HEK293 (cell line): ENCODE measurements around the gene PITPNC1.

ENCODE experiments used
- AEBP2 ChIP-seq: fragments of 450-650 bp; formaldehyde crosslinking; IDR thresholded peaks from 2 replicates; pipeline ENCODE4 v1.5.1; 2016; ENCODE audit warnings: missing biosample characterization, missing genetic modification characterization, borderline replicate concordance
- EGR2 ChIP-seq: fragments of 450-650 bp; formaldehyde crosslinking; IDR thresholded peaks from 2 replicates; pipeline ENCODE4 v1.5.1; 2016; ENCODE audit warnings: low read depth, missing biosample characterization, missing genetic modification characterization
- FEZF1 ChIP-seq: fragments of 450-650 bp; formaldehyde crosslinking; IDR thresholded peaks from 2 replicates; pipeline ENCODE4 v1.5.1; 2016; ENCODE audit warnings: missing biosample characterization, missing genetic modification characterization
- GLI4 ChIP-seq: fragments of 450-650 bp; formaldehyde crosslinking; IDR thresholded peaks from 2 replicates; pipeline ENCODE4 v1.5.1; 2016; ENCODE audit warnings: missing biosample characterization, missing genetic modification characterization
- KLF9 ChIP-seq: fragments of 450-650 bp; formaldehyde crosslinking; IDR thresholded peaks from 2 replicates; pipeline ENCODE4 v1.5.1; 2016; ENCODE audit warnings: missing biosample characterization, missing genetic modification characterization, low read depth
- MEIS1 ChIP-seq: sonication (generic); formaldehyde crosslinking; IDR thresholded peaks from 2 replicates; pipeline ENCODE4 v1.8.1; 2022; ENCODE audit warnings: missing genetic modification reagents, mild to moderate bottlenecking, borderline replicate concordance
- RBAK ChIP-seq: fragments of 450-650 bp; formaldehyde crosslinking; IDR thresholded peaks from 2 replicates; pipeline ENCODE4 v1.5.1; 2016; ENCODE audit warnings: missing biosample characterization, missing genetic modification characterization
- SALL2 ChIP-seq: fragments of 450-650 bp; formaldehyde crosslinking; IDR thresholded peaks from 2 replicates; pipeline ENCODE4 v1.5.0; 2017; ENCODE audit warnings: missing biosample characterization, mild to moderate bottlenecking, missing genetic modification characterization, borderline replicate concordance
- SCRT1 ChIP-seq: fragments of 450-650 bp; formaldehyde crosslinking; IDR thresholded peaks from 2 replicates; pipeline ENCODE4 v1.5.1; 2016; ENCODE audit warnings: missing biosample characterization, missing genetic modification characterization, borderline replicate concordance
- SP7 ChIP-seq: fragments of 450-650 bp; formaldehyde crosslinking; IDR thresholded peaks from 2 replicates; pipeline ENCODE4 v1.5.1; 2016; ENCODE audit warnings: missing biosample characterization, missing genetic modification characterization
- YY2 ChIP-seq: fragments of 450-650 bp; formaldehyde crosslinking; IDR thresholded peaks from 2 replicates; pipeline ENCODE4 v1.5.1; 2016; ENCODE audit warnings: missing biosample characterization, missing genetic modification characterization
- ZNF138 ChIP-seq: fragments of 450-650 bp; formaldehyde crosslinking; IDR thresholded peaks from 2 replicates; pipeline ENCODE4 v1.5.1; 2016; ENCODE audit warnings: missing biosample characterization, missing genetic modification characterization, borderline replicate concordance
- ZNF146 ChIP-seq: fragments of 450-650 bp; formaldehyde crosslinking; IDR thresholded peaks from 2 replicates; pipeline ENCODE4 v1.5.1; 2016; ENCODE audit warnings: missing biosample characterization, missing genetic modification characterization
- ZNF214 ChIP-seq: fragments of 450-650 bp; formaldehyde crosslinking; IDR thresholded peaks from 2 replicates; pipeline ENCODE4 v1.5.1; 2017; ENCODE audit warnings: missing biosample characterization, mild to moderate bottlenecking, missing genetic modification characterization, borderline replicate concordance
- ZNF274 ChIP-seq, 2 experiments: fragments of 200-500 bp in 1 of 2; fragments of 450-650 bp in 1 of 2; sonication (Bioruptor generic) in 1 of 2; formaldehyde crosslinking in 1 of 2; IDR thresholded peaks; 2 replicates each; pipeline versions ENCODE4 v1.5.1 to v1.6.1; 2014 to 2016; ENCODE audit warnings: borderline replicate concordance in 1 of 2, inconsistent platforms in 1 of 2, low read length in 1 of 2, missing biosample characterization in 1 of 2, missing genetic modification characterization in 1 of 2
- ZNF280C ChIP-seq: fragments of 450-650 bp; formaldehyde crosslinking; IDR thresholded peaks from 2 replicates; pipeline ENCODE4 v1.5.1; 2016; ENCODE audit warnings: missing biosample characterization, missing genetic modification characterization
- ZNF292 ChIP-seq: fragments of 450-650 bp; formaldehyde crosslinking; IDR thresholded peaks from 2 replicates; pipeline ENCODE4 v1.5.1; 2016; ENCODE audit warnings: low read depth, missing biosample characterization, missing genetic modification characterization, borderline replicate concordance
- ZNF404 ChIP-seq: fragments of 450-650 bp; formaldehyde crosslinking; IDR thresholded peaks from 2 replicates; pipeline ENCODE4 v1.5.1; 2017; ENCODE audit warnings: missing biosample characterization, missing genetic modification characterization
- ZNF48 ChIP-seq: fragments of 450-650 bp; formaldehyde crosslinking; IDR thresholded peaks from 2 replicates; pipeline ENCODE4 v1.5.1; 2016; ENCODE audit warnings: missing biosample characterization, missing genetic modification characterization
- ZNF501 ChIP-seq: fragments of 450-650 bp; formaldehyde crosslinking; IDR thresholded peaks from 2 replicates; pipeline ENCODE4 v1.5.1; 2016; ENCODE audit warnings: missing biosample characterization, missing genetic modification characterization
- ZNF513 ChIP-seq: fragments of 450-650 bp; IDR thresholded peaks from 2 replicates; pipeline ENCODE4 v1.5.1; 2018; ENCODE audit warnings: missing biosample characterization, missing genetic modification characterization
- ZNF558 ChIP-seq: fragments of 450-650 bp; formaldehyde crosslinking; IDR thresholded peaks from 2 replicates; pipeline ENCODE4 v1.5.1; 2016; ENCODE audit warnings: missing biosample characterization, missing genetic modification characterization
- ZNF561 ChIP-seq: fragments of 450-650 bp; IDR thresholded peaks from 2 replicates; pipeline ENCODE4 v1.5.1; 2018; ENCODE audit warnings: missing biosample characterization, missing genetic modification characterization, borderline replicate concordance
- ZNF580 ChIP-seq: fragments of 450-650 bp; formaldehyde crosslinking; IDR thresholded peaks from 2 replicates; pipeline ENCODE4 v1.5.1; 2016; ENCODE audit warnings: missing biosample characterization, missing genetic modification characterization
- ZNF624 ChIP-seq: fragments of 450-650 bp; formaldehyde crosslinking; IDR thresholded peaks from 2 replicates; pipeline ENCODE4 v1.5.1; 2017; ENCODE audit warnings: missing biosample characterization, missing genetic modification characterization
- ZNF639 ChIP-seq: fragments of 450-650 bp; formaldehyde crosslinking; IDR thresholded peaks from 2 replicates; pipeline ENCODE4 v1.5.1; 2016; ENCODE audit warnings: missing biosample characterization, missing genetic modification characterization
- ZNF660 ChIP-seq: fragments of 450-650 bp; IDR thresholded peaks from 2 replicates; pipeline ENCODE4 v1.5.1; 2018; ENCODE audit warnings: missing biosample characterization, mild to moderate bottlenecking, missing genetic modification characterization
- ZNF670 ChIP-seq: fragments of 450-650 bp; formaldehyde crosslinking; IDR thresholded peaks from 2 replicates; pipeline ENCODE4 v1.5.1; 2016; ENCODE audit warnings: missing biosample characterization, missing genetic modification characterization, low read depth
- ZNF677 ChIP-seq: fragments of 450-650 bp; IDR thresholded peaks from 2 replicates; pipeline ENCODE4 v1.5.0; 2018; ENCODE audit warnings: missing biosample characterization, mild to moderate bottlenecking, missing genetic modification characterization, moderate library complexity
- ZNF777 ChIP-seq: fragments of 450-650 bp; formaldehyde crosslinking; IDR thresholded peaks from 2 replicates; pipeline ENCODE4 v1.5.1; 2017; ENCODE audit warnings: missing biosample characterization, missing genetic modification characterization, borderline replicate concordance
- ZNF843 ChIP-seq: fragments of 450-650 bp; formaldehyde crosslinking; IDR thresholded peaks from 2 replicates; pipeline ENCODE4 v1.5.1; 2016; ENCODE audit warnings: missing biosample characterization, missing genetic modification characterization
- ZSCAN4 ChIP-seq: fragments of 450-650 bp; formaldehyde crosslinking; IDR thresholded peaks from 2 replicates; pipeline ENCODE4 v1.5.1; 2017; ENCODE audit warnings: missing biosample characterization, missing genetic modification characterization

PITPNC1 gene

GRCh38 chr17:67440277-67441051 lies 63.4 kb downstream of the PITPNC1 start (continued):
- TF ChIP-seq ZNF274 (IDR thresholded peaks at IDR 0.05; ENCODE audit: low read length) (no peak), ZNF274 (tag by site-specific recombination; IDR thresholded peaks at IDR 0.05; ENCODE audit: borderline replicate concordance) (no peak), ZNF660 (tag by site-specific recombination) (no peak), FEZF1 (no peak), ZNF214 (tag by site-specific recombination) (no peak; the same call in 1 of the 2 replicates), ZNF843 (no peak), RBAK (0 out of 2 replicates have a peak, but pooled peaks have one; percentile 61), GLI4 (no peak), ZNF624 (tag by site-specific recombination) (no peak), SALL2 (tag by site-specific recombination) (no peak), ZNF561 (no peak), ZNF501 (no peak), ZSCAN4 (tag by site-specific recombination) (no peak), SP7 (tag by site-specific recombination) (no peak), ZNF777 (tag by site-specific recombination) (no peak), ZNF513 (no peak), AEBP2 (tag by site-specific recombination) (no peak), ZNF146 (tag by site-specific recombination) (no peak), ZNF639 (tag by site-specific recombination) (no peak), ZNF48 (tag by site-specific recombination) (no peak), ZNF580 (0 out of 2 replicates have a peak, but pooled peaks have one; percentile 30), SCRT1 (no peak), YY2 (tag by site-specific recombination) (no peak), ZNF292 (tag by site-specific recombination) (peak; percentile 48; the same call in 1 of the 2 replicates), EGR2 (tag by site-specific recombination) (no peak), ZNF404 (tag by site-specific recombination) (0 out of 2 replicates have a peak, but pooled peaks have one; percentile 68), ZNF558 (tag by site-specific recombination) (peak; percentile 79), ZNF138 (tag by site-specific recombination) (0 out of 2 replicates have a peak, but pooled peaks have one; percentile 46), KLF9 (tag by site-specific recombination) (no peak), MEIS1 (CRISPR knock-in tag) (no peak), ZNF677 (tag by site-specific recombination) (no peak), ZNF670 (tag by site-specific recombination) (no peak), ZNF280C (no peak)
